ENCODE data around the gene TEPSIN.

Gene TEPSIN

GRCh38 chr17:81234940-81235821, 3.7 kb downstream of the TEPSIN start:
- Histone ChIP-seq H3K36me3 (ENCODE audit: control insufficient read depth, insufficient read depth, low read length) (peaks cover 14% of the 10 kb centered on the region), H3K27me3 (ENCODE audit: control insufficient read depth, insufficient read depth, low read length) (no peaks in the 10 kb centered on the region), H3K9me3 (ENCODE audit: control insufficient read depth, insufficient read depth, low read length) (no peaks in the 10 kb centered on the region), H3K27ac (ENCODE audit: low read depth, low read length) (no peak overlapping the region), H3K4me1 (ENCODE audit: control insufficient read depth, insufficient read depth, low read length) (peaks cover 8% of the 10 kb centered on the region; the same call in 1 of the 2 replicates), H3K4me3 (ENCODE audit: low read depth, low read length) (no peak overlapping the region), H3K9ac (ENCODE audit: low read depth, low read length) (no peak overlapping the region)

DNA sequence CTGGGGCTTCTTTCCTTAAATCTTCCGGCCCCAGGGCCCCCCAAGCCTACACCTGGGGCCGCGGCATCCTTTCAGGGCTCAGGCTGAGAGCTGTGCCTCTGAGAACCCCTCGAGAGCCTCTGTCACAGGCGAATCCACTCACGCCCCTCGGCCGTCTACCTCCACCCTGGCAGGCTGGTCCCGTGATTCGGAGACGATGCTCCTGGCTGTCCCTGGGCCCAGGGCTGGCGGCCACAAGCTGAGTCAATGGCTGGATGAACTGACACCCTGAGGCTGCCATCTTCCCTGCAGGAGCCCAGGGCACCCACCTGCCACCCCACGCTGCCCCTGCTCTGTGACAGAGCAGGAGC, 4.4 kb downstream of the TEPSIN start:
- Histone ChIP-seq H3K9me3 (ENCODE audit: control insufficient read depth, insufficient read depth, low read length) (no peaks in the 10 kb centered on the region), H3K27me3 (ENCODE audit: control insufficient read depth, insufficient read depth, low read length) (no peaks in the 10 kb centered on the region), H3K27ac (ENCODE audit: low read depth, low read length) (no peak overlapping the region), H3K4me1 (ENCODE audit: control insufficient read depth, insufficient read depth, low read length) (peaks cover 4% of the 10 kb centered on the region; the same call in 1 of the 2 replicates), H3K4me3 (ENCODE audit: low read depth, low read length) (no peak overlapping the region), H3K36me3 (ENCODE audit: control insufficient read depth, insufficient read depth, low read length) (peaks cover 21% of the 10 kb centered on the region), H3K9ac (ENCODE audit: low read depth, low read length) (no peak overlapping the region)

- no peak overlapping the region for H3K9ac ChIP-seq (ENCODE audit: low read depth, low read length)
- H3K27me3 ChIP-seq (ENCODE audit: control insufficient read depth, insufficient read depth, low read length), result no peaks in the 10 kb centered on the region
- H3K27ac ChIP-seq (ENCODE audit: low read depth, low read length), result no peak overlapping the region
- H3K36me3 ChIP-seq (ENCODE audit: control insufficient read depth, insufficient read depth, low read length), result peaks cover 23% of the 10 kb centered on the region
- no peak overlapping the region for H3K4me3 ChIP-seq (ENCODE audit: low read depth, low read length)
- peaks cover 4% of the 10 kb centered on the region; the same call in 1 of the 2 replicates for H3K4me1 ChIP-seq (ENCODE audit: control insufficient read depth, insufficient read depth, low read length)
- H3K9me3 ChIP-seq (ENCODE audit: control insufficient read depth, insufficient read depth, low read length), result no peaks in the 10 kb centered on the region
Observed at GRCh38 chr17:81233811-81234505, 4.9 kb downstream of the TEPSIN start.

DNA sequence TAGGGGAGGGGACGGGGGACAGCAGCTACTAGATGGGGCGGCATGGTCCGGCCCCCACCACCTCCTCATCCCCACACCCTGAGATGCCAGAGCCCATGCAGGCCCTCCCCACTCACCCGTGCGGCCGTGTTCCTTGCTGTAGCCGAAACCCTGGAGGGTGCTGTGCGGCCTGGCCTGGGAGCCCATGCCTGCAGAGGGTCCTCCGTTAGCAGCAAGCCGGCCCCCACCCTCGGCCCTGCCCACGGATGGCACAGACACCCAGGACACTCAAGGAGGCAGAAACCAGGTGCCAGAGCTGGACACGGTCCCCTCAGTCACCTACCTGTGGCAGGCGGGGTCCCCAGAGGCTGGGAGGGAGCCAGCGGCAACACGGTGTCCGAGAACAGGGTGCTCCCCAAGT, 5.5 kb downstream of the TEPSIN start:
- Histone ChIP-seq H3K36me3 (ENCODE audit: control insufficient read depth, insufficient read depth, low read length) (peaks cover 23% of the 10 kb centered on the region), H3K4me1 (ENCODE audit: control insufficient read depth, insufficient read depth, low read length) (peaks cover 4% of the 10 kb centered on the region; the same call in 1 of the 2 replicates), H3K9me3 (ENCODE audit: control insufficient read depth, insufficient read depth, low read length) (no peaks in the 10 kb centered on the region)

GRCh38 chr17:81232616-81233241, 6.1 kb downstream of the TEPSIN start:
- Histone ChIP-seq H3K27me3 (ENCODE audit: control insufficient read depth, insufficient read depth, low read length) (no peaks in the 10 kb centered on the region), H3K9me3 (ENCODE audit: control insufficient read depth, insufficient read depth, low read length) (no peaks in the 10 kb centered on the region), H3K4me1 (ENCODE audit: control insufficient read depth, insufficient read depth, low read length) (0 out of 2 replicates have a peak, but pooled peaks cover under 1% of the 10 kb centered on the region), H3K27ac (ENCODE audit: low read depth, low read length) (no peak overlapping the region), H3K9ac (ENCODE audit: low read depth, low read length) (no peak overlapping the region), H3K36me3 (ENCODE audit: control insufficient read depth, insufficient read depth, low read length) (peaks cover 23% of the 10 kb centered on the region), H3K4me3 (ENCODE audit: low read depth, low read length) (no peak overlapping the region)

More for the DNA sequence above, 5.5 kb downstream of the TEPSIN start:
- no peak overlapping the region for H3K9ac ChIP-seq (ENCODE audit: low read depth, low read length)
- no peak overlapping the region for H3K27ac ChIP-seq (ENCODE audit: low read depth, low read length)
- H3K4me3 ChIP-seq (ENCODE audit: low read depth, low read length), result no peak overlapping the region
- H3K27me3 ChIP-seq (ENCODE audit: control insufficient read depth, insufficient read depth, low read length), result no peaks in the 10 kb centered on the region

DNA sequence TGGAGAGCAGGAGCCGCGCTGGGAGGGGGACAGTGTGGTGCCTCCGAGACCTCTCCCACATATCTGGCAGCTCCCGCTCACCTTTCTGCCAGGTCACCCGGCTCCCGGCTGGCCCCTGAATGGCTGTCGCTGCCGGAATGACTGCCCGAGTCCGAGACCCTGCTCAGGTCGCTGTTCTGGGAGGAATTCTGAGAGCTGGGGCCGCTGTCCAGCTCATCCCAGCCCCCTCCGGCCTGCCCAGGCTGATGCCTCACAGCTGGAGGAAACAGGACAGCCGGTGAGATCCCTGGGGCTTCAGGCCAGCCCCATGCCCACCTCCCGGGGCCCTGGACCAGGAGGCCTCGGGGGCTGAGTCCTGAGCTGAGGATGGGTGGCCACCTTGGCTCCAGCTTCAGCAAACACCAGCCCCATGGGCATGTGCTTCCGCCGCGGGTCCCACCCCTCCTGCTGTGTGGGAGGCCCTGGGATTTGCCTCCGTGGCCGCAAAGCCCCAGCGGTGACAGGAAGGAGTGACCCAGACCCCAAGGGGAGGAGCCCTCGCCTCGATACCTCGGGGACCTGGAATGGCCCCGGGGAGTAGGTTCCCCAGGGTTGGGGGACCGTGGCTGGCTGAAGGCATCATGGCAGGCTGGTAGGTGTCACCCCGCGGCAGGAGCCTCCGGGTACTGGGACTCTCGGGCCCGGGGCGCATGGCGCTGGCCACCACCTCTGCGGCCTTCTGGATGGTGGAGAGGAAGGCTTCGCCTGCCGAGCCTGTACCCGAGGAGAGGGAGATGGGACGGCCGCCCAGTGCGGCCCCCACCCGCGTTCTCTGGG, 6.9 kb downstream of the TEPSIN start:
- Histone ChIP-seq H3K27me3 (ENCODE audit: control insufficient read depth, insufficient read depth, low read length) (no peaks in the 10 kb centered on the region), H3K9me3 (ENCODE audit: control insufficient read depth, insufficient read depth, low read length) (no peaks in the 10 kb centered on the region), H3K27ac (ENCODE audit: low read depth, low read length) (no peak overlapping the region), H3K9ac (ENCODE audit: low read depth, low read length) (no peak overlapping the region), H3K36me3 (ENCODE audit: control insufficient read depth, insufficient read depth, low read length) (peaks cover 23% of the 10 kb centered on the region), H3K4me3 (ENCODE audit: low read depth, low read length) (no peak overlapping the region), H3K4me1 (ENCODE audit: control insufficient read depth, insufficient read depth, low read length) (no peaks in the 10 kb centered on the region)

DNA sequence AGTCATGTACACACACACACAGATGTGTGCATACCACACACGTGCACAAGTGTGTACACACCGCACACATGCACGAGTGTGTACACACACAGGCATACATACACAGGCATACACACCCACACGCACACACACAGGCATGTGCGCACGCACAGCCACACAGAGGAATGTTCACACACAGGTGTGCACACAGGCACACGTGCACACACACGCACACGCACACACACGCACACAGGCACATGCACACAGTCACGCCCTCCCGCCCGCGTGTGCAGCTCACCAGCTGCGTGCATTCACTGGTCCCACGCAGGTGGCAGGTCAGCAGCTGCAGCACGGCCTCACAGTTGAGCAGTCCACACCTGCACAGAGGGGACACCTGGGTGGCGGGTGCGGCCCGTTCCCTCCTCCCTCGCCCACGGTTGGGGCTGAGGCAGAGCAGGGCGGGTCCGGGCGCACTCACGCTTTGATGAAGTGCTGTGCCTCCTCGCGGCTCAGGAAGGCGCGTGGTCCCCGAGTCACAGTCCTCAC, 7.7 kb downstream of the TEPSIN start:
- Histone ChIP-seq H3K9ac (ENCODE audit: low read depth, low read length) (no peak overlapping the region), H3K36me3 (ENCODE audit: control insufficient read depth, insufficient read depth, low read length) (peaks cover 23% of the 10 kb centered on the region), H3K27ac (ENCODE audit: low read depth, low read length) (no peak overlapping the region), H3K27me3 (ENCODE audit: control insufficient read depth, insufficient read depth, low read length) (no peaks in the 10 kb centered on the region), H3K4me3 (ENCODE audit: low read depth, low read length) (no peak overlapping the region), H3K9me3 (ENCODE audit: control insufficient read depth, insufficient read depth, low read length) (no peaks in the 10 kb centered on the region), H3K4me1 (ENCODE audit: control insufficient read depth, insufficient read depth, low read length) (no peaks in the 10 kb centered on the region)

- Histone ChIP-seq H3K4me3 (ENCODE audit: low read depth, low read length) (no peak overlapping the region), H3K27ac (ENCODE audit: low read depth, low read length) (no peak overlapping the region), H3K4me1 (ENCODE audit: control insufficient read depth, insufficient read depth, low read length) (no peaks in the 10 kb centered on the region), H3K9ac (ENCODE audit: low read depth, low read length) (no peak overlapping the region), H3K36me3 (ENCODE audit: control insufficient read depth, insufficient read depth, low read length) (peaks cover 23% of the 10 kb centered on the region), H3K9me3 (ENCODE audit: control insufficient read depth, insufficient read depth, low read length) (no peaks in the 10 kb centered on the region), H3K27me3 (ENCODE audit: control insufficient read depth, insufficient read depth, low read length) (no peaks in the 10 kb centered on the region)
Observed at GRCh38 chr17:81230043-81230820, 8.6 kb downstream of the TEPSIN start.

DNA sequence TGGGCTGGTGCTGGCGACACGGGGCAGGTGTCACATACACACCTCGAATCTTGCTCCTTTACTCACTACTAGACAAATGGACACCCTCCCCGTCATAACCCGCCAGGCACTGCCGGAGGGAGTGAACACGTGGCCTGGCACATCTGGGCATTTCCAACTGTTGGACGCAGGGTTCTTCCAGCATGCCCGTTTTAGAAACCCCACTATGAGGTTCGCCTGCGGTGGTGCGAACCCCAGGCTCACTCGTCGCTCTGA, 9.3 kb downstream of the TEPSIN start:
- no peak overlapping the region for H3K9ac ChIP-seq (ENCODE audit: low read depth, low read length)
- H3K9me3 ChIP-seq (ENCODE audit: control insufficient read depth, insufficient read depth, low read length), result no peaks in the 10 kb centered on the region
- H3K4me1 ChIP-seq (ENCODE audit: control insufficient read depth, insufficient read depth, low read length), result no peaks in the 10 kb centered on the region
- no peak overlapping the region for H3K4me3 ChIP-seq (ENCODE audit: low read depth, low read length)
- no peaks in the 10 kb centered on the region for H3K27me3 ChIP-seq (ENCODE audit: control insufficient read depth, insufficient read depth, low read length)
- H3K36me3 ChIP-seq (ENCODE audit: control insufficient read depth, insufficient read depth, low read length), result peaks cover 23% of the 10 kb centered on the region
- no peak overlapping the region for H3K27ac ChIP-seq (ENCODE audit: low read depth, low read length)
